Hematopoietic multipotent progenitor cell treated with erythropoietin and hydrocortisone succinate and interleukin-3 and kit ligand, for 6 days (in vitro differentiated cells): ENCODE results near the gene COL4A1.
A peak's percentile ranks its signal among the peaks of the same experiment; 100 is the strongest.

ENCODE experiments used
- DNase-seq: peaks from one replicate; pipeline ENCODE4 v3.0.0-alpha.2; 2015

Gene COL4A1

DNA sequence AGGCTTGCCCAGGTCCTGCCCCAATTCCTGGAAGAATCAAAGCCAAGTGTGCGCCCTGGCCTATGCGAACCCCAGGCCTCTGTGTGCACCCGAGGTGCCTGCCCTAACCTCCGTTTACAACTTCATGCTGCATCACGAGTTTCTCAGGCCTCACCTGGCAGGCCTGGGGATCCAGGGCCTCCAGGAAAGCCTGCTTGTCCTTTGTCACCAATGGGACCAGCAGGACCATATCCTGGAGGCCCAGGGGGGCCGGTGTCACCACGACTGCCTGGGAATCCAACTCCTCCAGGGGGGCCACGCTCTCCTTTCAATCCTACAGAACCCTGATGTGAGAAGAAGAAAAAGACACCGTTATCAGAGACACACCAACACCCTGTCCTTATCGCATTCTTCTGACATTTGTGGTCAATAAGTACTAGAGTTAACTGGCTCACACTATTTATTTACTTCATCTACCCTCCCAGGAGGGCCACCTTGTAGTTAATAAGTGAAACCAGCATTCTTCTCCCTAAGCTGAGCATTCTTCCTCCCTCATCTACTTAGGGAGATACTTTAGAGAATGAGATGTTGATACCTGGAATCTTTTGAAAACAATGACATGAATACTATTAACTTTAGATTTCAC is 120.6 kb downstream of the COL4A1 start:
- no peak for DNase-seq

DNA sequence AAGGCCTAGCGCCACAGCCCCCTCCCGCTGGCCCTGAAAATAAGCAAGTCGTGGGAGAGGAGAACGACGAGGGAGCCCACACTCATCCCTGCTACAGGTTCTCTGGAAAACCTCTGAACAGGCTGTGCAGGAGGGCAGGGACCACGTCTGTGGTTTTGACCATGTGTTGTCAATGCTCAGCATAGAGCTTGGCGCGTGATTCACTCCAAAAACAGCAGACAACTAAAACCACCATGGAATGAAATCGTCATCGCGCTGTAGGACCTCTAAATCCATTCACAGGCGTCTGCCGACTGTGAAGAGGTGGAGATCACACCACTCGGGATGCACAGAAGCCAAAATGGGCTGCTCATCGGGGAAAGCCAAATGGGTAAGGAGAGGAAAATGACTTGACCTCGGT is 121.3 kb downstream of the COL4A1 start:
- DNase-seq, result no peak

DNA sequence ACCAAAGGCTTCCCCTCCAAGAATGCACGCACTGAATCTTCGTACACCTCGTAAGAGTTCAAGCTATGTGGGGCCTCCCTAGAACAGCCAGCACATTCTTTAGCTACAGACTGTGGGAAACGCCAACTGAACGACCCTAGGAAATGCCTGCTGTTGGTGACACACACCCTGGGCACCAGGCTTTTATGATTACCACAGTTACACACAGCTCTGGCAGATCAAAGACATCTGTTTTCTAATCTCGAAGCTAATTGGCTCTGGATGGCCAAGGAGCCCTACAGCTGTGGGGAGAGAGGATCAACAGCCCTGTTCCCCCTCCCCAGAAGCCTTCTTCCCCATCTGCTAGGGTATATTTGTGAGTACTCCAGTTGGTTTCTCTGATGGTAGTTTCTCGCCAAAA is 123.0 kb downstream of the COL4A1 start:
- no peak for DNase-seq

DNA sequence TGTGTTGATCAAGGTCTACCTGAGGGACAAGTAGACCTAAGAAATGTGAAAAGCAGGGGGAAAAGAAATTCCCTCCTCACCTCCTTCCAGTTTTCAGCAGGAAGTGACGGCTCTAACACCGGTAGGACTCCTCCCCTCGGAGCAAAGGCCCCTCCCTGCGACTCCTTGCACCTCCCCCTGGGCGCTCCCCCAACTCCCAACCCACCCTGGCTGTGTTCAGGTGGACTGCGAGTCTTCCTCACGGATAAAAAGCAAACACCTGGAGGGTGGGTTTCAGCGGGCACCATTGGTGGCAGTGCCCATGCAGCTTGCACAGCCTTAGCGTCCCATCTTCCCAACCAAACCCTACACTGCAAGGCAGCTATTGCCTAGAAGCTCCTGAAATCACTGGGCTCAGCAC is 124.5 kb downstream of the COL4A1 start:
- DNase-seq, result no peak

DNA sequence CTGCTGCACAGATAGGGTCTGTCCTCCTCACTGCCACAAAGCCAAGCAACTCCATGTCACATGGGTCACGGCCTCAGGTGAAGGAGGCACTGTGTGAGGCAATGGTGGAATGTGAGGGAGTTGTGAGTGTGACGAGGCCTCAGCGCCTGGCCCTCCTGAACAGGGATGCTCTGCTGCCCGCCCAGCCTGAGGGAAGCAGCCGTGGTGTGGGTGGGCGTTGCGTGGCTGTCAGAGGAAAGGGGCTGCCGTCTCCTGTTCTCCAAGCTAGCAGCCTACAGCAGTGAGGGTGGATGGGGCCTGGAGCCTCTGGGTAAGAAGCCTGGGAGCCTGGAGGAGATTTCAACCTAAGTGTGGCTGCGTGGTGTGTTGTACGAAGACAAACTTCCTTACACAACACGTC is 125.0 kb downstream of the COL4A1 start:
- no peak for DNase-seq

DNA sequence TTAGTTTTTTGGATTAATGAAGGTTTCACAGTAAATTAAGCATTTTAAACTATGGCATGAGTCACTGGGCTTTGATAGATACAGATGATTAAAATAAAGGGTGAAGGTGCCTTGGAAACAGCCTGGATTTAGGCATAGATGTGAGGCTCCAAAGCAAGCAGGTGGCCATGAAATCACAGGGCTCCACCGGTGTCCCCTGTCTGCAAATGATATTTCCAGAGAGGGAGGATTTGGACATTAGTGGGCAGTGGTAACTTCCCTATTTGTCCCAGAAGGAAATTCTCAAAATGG is 127.2 kb downstream of the COL4A1 start:
- no peak for DNase-seq

DNA sequence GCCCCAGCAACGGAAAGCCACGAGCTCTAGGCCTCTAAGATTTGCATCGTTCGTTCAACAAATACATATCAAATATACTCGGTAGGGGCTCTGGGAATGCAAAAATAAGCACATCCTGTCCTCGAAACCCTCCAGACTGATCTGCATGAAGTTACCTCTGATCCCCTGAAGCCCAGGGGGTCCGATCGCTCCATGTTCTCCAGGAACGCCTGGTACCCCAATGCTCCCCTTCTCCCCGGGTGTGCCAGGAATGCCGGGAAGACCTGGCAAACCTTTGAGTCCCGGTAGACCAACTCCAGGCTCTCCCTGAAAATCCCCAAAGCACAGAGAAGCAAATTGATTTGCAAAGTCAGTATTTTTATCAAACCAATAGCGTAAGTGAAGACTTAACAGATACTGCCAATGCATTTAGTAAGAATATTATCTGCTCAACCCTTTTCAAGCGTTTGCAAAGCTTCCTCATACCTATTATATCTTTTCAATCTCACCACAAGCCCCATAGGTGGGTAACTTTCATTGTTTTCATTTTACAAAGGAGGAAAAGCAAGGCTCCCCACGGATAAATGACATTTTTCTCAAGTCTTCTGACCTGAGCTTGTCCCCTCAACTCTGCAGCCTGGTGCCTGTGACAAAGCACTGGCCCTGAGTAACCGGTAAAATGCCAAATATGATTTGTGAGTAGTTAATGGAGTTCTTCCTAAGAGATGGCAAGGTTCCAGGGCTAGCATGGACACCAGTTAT is 127.7 kb downstream of the COL4A1 start:
- DNase-seq, result no peak

DNA sequence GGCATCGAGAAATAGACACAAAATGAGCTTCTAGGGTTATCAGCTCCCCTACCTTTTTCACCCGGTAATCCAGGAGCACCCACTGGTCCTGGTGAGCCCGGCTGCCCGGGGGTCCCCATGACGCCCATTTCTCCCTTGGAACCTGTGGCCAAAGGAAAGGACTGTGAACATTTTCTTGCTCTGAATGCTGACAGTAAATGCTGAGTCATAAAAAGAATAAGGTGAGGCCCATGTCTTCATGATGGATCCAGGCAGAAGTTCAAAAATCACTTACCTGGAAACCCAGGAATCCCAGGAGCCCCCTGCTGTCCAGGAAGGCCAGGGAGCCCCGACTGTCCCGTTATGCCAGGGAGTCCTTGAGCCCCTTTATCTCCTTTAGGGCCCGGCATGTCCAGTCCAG is 129.2 kb downstream of the COL4A1 start:
- DNase-seq, result no peak

DNA sequence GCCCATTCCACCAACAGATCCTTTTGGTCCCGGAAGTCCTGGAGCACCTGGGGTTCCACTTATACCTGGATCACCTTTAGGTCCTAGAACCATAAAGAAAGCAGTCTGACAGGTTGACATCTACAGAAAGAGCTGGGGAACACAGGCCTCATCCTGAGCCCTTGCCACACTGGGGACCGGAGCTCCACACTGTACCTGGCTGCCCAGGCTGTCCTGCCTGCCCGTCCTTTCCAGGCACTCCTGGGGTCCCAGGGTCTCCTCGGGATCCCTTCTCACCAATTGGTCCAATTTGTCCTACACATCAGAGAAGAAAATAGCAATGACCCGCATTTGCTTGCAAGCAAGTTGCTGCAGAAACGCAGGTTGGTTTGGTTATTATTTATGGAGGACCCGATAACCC is 130.5 kb downstream of the COL4A1 start:
- no peak for DNase-seq

DNA sequence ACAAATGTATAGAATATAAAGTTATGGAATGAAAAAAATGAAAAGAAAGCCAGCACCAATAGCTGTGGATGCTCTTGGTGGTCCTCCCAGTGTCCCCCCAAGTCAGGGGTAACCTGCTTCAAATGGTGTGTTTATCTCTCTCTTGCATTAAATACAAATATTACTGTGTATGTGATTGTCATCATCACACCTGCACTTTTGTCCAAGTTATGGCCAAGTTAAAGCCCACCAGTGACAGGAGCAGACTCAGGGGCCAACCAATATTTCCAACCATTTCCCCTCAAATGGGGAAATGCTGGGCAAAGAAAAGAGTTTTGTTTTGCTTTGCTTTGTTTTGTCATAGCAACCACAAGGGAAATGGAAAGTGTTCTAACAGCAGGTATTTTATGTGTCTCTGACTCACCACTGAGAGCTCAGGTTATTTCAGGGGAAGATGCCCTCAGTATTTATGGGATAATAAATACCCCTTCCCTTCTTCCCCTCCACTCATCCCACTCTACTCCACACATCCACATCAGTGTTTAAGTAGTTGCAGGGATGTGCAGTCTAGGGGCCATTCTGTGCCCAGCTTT is 133.6 kb downstream of the COL4A1 start:
- no peak for DNase-seq

DNA sequence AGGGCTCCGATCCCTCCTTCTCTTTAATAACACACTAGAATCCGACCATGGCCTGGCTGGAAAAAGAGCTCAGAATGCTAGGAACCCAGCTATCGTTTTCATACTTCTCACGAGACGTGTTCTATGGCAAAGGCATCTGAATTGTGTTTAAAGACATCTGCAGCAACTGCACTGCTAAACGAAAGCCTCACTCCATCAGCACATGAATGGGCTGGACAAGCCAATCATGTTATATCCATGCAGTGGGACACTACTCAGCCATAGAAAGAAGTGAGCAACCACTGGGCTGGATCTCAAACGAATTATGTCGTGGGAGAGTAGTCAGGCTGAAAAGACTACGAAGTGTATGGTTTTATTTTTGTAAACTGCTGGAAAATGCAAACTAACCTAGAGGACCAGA is 136.1 kb downstream of the COL4A1 start:
- DNase-seq, result no peak

DNA sequence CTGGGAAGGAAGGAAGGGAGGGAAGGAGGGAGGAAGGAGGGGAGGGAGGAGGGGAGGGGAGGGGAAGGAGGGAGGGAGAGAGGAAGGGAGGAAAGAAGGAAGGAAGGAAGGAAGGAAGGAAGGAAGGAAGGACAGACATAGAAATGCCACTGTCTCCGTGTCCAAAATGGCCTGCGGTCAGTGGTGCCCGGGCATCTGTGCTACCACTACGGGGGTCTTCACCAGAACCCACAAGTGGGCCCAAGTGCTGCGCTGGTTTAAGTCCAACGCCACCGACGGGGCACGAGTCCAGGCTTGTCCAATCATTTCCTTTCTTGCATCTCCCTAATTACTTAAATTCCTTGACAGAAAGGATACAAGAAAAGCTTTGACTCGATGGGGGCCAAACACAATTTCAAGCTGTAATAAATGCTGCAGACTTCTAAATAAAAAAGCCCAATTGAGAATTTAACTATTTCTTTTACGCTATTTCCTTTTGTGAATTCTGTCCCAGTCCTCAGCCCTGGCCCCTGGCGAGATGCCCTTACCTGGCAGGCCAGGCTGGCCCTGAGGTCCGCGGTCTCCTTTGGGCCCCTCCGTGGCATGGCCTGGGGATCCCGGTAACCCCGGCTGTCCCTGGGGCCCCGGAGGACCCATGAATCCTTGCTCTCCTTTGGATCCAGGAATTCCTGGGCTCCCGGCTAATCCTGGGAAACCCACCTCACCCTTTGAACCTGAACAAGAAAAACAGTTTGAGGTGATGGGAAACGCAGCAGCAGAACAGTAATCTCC is 136.8 kb downstream of the COL4A1 start:
- DNase-seq, result no peak

DNA sequence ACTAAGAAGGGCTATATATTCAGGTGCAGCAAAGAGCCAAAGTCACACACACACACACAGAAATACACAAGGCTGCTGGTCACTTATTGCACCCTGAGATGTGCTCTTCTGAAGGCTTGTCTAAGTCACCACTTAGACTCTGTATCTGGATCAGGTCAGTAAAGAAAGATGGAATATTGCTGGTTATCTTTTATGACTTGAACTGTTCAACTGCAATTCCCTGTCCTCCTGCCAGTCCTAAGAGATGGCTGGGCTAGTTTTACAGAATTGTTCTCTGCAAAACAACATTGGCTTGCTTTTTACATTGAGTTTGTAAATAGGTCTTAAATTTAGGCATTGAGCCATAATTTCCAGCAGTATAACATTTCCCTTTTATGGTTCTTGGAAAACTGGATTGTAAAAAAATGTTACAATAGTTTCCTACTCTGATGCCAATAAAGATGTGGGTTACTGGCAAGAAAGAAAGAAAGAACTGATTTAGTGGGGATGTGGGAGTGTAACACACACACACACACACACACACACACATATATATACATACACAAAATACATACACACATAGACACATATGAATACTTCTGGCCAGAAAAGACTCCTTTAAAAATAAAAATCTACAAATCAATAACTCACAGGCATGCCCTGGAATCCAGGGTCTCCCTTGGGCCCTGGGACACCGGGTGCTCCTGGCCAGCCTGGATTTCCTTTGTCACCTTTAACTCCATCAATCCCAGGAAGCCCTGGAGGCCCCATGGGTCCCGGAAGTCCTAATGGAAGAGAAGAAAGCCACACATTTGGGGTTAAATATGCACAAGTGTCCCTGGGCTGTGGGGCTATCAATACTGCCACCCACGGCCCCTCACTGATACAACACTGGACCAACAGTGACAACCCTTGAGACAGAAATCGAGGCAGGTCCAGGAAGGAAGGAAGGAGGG is 137.7 kb downstream of the COL4A1 start:
- DNase-seq, result no peak

DNA sequence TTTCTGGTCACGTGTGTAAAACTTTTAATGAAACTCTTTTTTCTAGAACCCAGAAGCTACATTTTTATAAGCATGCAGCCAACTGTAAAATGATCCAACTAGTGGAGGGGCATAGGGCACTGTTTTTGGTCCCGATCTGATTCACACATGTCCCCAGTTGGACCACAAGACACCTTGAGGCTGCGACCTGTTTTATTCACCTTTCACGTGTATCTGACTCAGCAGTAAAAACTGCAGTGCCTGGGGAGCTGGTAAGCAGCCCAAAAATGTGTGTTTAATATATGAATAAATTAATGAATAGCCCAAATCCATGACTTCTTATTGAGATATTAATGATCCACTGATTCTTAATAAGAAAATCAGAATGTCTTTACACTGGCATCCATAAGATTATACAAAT is 140.4 kb downstream of the COL4A1 start:
- no peak for DNase-seq

DNA sequence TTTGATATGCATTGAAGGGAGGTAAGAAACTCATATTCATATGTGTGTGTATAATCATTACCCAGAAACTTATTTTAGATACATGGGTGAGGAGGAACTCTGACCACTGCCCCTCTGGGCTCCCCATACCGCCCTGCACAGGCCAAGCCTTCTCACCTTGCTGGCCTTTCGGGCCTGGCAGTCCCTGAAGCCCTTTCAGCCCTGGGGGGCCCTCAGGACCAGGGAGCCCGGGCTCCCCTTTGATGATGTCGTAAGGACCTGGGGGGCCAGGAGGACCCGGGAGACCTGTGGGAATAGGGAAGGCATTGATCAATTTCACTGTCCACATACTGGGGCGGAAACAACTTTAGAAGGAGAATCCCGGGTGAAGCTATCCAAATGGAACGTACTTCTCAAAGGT is 142.3 kb downstream of the COL4A1 start:
- no peak for DNase-seq

DNA sequence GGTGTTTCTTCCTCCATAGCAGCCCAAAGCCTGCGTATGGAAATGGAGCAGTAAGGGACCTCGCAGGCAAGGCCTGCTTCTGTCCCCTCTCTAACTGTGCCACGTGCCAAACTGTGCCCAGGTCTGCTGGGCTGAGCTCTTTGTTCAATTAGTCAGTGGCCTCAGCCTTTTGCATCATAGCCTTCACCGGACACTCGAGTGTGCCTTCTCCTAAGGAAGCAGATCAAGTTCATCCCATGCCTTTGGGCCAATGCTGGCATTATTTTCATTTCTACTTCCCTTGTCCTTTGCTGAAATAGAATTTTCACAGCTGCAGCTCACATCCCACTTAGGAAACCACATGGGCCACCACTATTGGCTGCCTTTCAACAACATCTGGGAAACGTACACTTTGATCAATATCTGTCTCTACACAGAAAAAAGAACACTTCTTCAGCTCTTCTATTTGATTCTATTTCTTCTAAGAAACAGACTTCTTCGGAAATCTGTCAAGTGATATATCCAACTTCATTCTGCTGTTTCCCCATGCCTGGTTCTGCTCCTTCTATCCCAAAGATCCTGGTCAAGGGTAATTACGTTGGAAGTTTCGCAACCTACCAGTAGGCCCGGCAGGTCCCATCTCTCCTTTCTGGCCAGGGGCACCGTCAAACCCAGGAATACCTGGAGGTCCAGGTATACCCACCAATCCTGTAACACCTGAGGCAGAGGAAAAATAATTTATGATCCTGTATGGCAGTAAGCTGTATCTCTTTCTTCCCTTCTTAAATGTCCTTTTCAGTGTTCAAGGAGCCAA is 143.9 kb downstream of the COL4A1 start:
- DNase-seq, result peak; percentile 33

DNA sequence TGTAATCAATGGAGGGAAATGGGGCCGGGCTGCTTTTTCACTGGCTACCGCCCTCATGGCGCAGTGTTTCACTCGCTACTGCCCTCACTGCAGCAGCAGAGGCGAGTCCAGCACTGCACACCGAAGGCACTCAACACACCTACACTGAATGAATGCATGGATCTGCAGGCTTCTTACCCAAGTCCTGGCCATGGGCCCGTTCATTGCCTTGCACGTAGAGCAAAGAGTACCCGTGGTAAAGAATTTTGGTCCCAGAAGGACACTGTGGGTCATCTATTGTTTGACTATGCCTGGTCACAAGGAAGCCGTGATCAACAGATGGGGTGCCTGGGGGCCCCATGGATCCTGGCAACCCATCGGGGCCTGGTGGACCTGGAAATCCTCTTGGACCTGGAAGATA is 144.9 kb downstream of the COL4A1 start:
- no peak for DNase-seq

DNA sequence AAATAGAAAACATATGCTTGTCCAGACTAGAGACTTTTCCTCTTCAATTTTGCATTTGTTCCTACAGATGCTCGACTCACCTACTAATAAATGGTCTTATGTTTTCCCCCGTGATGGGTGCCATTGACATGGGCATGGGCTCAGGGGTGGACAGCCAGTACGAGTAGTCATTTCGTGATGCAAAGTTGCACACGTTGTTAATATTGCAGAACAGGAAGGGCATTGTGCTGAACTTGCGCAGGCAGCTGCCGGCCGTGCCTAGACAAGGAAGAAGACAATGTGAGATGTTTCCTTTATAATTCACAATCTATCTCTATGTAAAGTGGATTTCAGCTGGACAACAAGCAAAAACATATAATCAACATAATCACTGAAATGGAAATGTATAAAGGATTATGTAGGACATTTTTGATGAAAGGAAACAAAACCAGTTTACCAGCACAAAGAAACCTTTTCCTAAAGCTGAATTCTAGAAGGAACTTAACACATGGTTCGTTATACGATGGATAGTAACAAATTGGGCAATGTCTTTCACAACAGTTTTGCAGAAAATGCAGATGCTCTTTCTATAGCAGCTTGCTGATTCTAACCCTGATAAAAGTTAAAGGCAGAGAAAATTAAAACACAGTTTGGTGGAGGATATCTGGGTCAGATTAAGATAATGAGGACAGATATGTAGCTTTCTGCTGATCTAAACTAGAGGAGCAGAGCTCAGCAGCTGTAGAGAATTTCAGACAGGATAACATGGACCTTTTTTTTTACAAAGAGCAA is 145.7 kb downstream of the COL4A1 start:
- DNase-seq, result peak; percentile 80

DNA sequence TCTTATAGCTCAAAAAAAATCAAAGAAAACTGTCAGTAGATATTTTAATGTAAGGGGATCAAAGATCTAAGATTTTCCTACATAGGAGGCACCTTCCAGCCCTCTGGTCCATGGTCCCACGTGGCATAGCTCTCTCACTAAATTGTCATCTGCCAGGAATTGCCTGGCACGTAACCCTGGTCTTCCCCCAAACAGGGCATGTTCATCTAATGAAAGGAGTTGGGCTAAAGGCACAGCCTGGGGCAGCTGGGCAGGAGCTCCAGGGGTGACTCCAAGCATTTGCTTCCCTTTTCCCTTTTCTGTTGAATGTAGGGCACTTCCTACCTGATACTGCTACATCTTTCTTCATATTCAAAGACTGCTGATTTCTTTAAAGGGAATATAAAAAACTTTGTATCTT is 148.7 kb downstream of the COL4A1 start:
- no peak for DNase-seq

DNA sequence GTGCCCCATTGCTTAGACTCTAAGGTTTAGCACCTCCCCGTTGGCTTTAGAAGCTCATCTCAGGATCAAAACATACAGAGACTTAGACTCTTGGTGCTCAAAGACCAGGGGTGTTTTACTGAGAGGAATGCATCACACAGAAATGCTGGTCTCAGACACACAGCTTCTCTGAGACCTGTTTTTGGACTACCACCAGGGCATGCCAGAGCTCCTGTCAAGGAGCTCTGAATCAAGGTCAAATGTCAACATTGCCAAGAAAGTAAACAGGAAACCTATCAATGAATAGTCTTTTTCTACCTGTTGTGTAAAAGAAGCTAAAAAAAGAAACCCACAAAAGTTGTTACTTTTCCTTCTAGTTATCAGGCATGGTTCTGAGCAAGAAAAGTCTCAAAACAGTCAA is 149.2 kb downstream of the COL4A1 start:
- DNase-seq, result no peak
